Measurements from ENCODE around the gene MSGN1.

DNA sequence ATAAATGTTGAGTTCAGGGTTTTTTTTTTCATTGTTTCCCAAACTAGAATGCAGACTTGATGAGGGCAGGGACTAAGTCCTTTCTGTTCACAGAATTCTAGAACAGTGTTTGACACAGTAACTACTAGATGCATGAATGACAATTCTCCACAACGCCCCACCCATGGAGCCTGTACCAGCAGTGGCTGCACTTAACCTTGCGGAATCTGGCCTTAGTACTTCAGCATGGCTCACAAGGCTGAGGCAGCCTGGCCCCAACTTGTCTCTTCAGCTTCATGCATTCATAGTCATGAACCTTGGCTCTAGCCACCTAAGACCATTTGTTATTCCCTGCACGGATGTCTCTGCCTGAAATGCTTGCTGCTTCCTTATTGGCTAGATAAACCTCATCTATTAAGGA is 29.5 kb upstream of the MSGN1 start:
- TF ChIP-seq, protein P1, sequence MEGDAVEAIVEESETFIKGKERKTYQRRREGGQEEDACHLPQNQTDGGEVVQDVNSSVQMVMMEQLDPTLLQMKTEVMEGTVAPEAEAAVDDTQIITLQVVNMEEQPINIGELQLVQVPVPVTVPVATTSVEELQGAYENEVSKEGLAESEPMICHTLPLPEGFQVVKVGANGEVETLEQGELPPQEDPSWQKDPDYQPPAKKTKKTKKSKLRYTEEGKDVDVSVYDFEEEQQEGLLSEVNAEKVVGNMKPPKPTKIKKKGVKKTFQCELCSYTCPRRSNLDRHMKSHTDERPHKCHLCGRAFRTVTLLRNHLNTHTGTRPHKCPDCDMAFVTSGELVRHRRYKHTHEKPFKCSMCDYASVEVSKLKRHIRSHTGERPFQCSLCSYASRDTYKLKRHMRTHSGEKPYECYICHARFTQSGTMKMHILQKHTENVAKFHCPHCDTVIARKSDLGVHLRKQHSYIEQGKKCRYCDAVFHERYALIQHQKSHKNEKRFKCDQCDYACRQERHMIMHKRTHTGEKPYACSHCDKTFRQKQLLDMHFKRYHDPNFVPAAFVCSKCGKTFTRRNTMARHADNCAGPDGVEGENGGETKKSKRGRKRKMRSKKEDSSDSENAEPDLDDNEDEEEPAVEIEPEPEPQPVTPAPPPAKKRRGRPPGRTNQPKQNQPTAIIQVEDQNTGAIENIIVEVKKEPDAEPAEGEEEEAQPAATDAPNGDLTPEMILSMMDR (conservative IDR thresholded peaks at IDR 0.05; ENCODE audit: low read length): no peak
- TF ChIP-seq EZH2phosphoT487 (IDR thresholded peaks at IDR 0.05; ENCODE audit: borderline replicate concordance): no peak
